ENCODE results near the gene TCEA2.

Gene TCEA2

GRCh38 chr20:64036346-64037198 lies 26.4 kb upstream of the TCEA2 start:
- no peak for DNase-seq

- DNase-seq = no peak
Observed at GRCh38 chr20:64037199-64037497, 25.9 kb upstream of the TCEA2 start.

- no peak for DNase-seq
Observed at GRCh38 chr20:64037498-64038213, 25.3 kb upstream of the TCEA2 start.

GRCh38 chr20:64038224-64038564 lies 24.8 kb upstream of the TCEA2 start:
- no peak for DNase-seq

- peak; percentile 71 to 78 for DNase-seq
Observed at GRCh38 chr20:64038565-64039292, 24.3 kb upstream of the TCEA2 start.

- no peak for DNase-seq
Observed at GRCh38 chr20:64039293-64040160, 23.5 kb upstream of the TCEA2 start.

GRCh38 chr20:64040231-64041039 lies 22.6 kb upstream of the TCEA2 start:
- DNase-seq = no peak

- no peak for DNase-seq
Observed at GRCh38 chr20:64041040-64041780, 21.8 kb upstream of the TCEA2 start.

GRCh38 chr20:64041781-64042053 lies 21.3 kb upstream of the TCEA2 start:
- DNase-seq = no peak

GRCh38 chr20:64042054-64042781 lies 20.8 kb upstream of the TCEA2 start:
- DNase-seq = no peak

- DNase-seq = no peak
Observed at GRCh38 chr20:64043768-64044167, 19.2 kb upstream of the TCEA2 start.

GRCh38 chr20:64044484-64045247 lies 18.3 kb upstream of the TCEA2 start:
- no peak for DNase-seq

GRCh38 chr20:64045346-64046011 lies 17.5 kb upstream of the TCEA2 start:
- no peak for DNase-seq

- no peak for DNase-seq
Observed at GRCh38 chr20:64047046-64047389, 16.0 kb upstream of the TCEA2 start.

GRCh38 chr20:64047968-64048401 lies 15.0 kb upstream of the TCEA2 start:
- DNase-seq = no peak

- no peak for DNase-seq
Observed at GRCh38 chr20:64048402-64049044, 14.5 kb upstream of the TCEA2 start.

- DNase-seq = peak in 1 of 2 experiments; percentile 31
Observed at GRCh38 chr20:64049060-64049877, 13.7 kb upstream of the TCEA2 start, which contains the start of gene SOX18. Gene SOX18, minus strand, starts transcription at chr20:64049639. Its CDS starts 123 bp downstream, at chr20:64049516.

GRCh38 chr20:64049878-64050260 lies 13.1 kb upstream of the TCEA2 start:
- DNase-seq = no peak
